H9 (cell line): ENCODE measurements around the gene KIAA1586. TPM values are rescaled to one million over a fixed set of nuclear protein-coding genes. Genes with fewer than 3 reads are reported as not detected.

ENCODE experiments used
- DNase-seq: peaks from one replicate; pipeline ENCODE4 v3.0.0-alpha.2; 2017
- H2AFZ ChIP-seq: one replicate; pipeline ENCODE4 v1.6.1; 2013; ENCODE audit warnings: mild to moderate bottlenecking, low read length, control low read depth, moderate library complexity
- H2AK5ac ChIP-seq: 2 replicates; pipeline ENCODE4 v1.6.1; 2013; ENCODE audit warnings: low read length, control low read depth, mixed read lengths; ENCODE audit not compliant: insufficient read length
- H2BK120ac ChIP-seq: one replicate; pipeline ENCODE4 v1.6.1; 2013; ENCODE audit warnings: low read depth, mild to moderate bottlenecking, low read length, control low read depth, inconsistent platforms; ENCODE audit not compliant: poor library complexity, severe bottlenecking
- H2BK12ac ChIP-seq: 2 replicates; pipeline ENCODE4 v1.6.1; 2013; ENCODE audit warnings: low read length, control low read depth, mixed read lengths, low read depth; ENCODE audit not compliant: insufficient read length
- H2BK15ac ChIP-seq: 2 replicates; pipeline ENCODE4 v1.6.1; 2013; ENCODE audit warnings: low read depth, low read length, control low read depth
- H2BK20ac ChIP-seq: one replicate; pipeline ENCODE4 v1.6.1; 2013; ENCODE audit warnings: low read depth, mild to moderate bottlenecking, low read length, control low read depth, inconsistent platforms; ENCODE audit not compliant: poor library complexity, severe bottlenecking
- H2BK5ac ChIP-seq: 2 replicates; pipeline ENCODE4 v1.6.1; 2013; ENCODE audit warnings: low read length, control low read depth, mixed read lengths; ENCODE audit not compliant: insufficient read length
- H3K14ac ChIP-seq: 2 replicates; pipeline ENCODE4 v1.6.1; 2013; ENCODE audit warnings: low read length, control low read depth; ENCODE audit not compliant: insufficient read depth
- H3K18ac ChIP-seq: 2 replicates; pipeline ENCODE4 v1.6.1; 2013; ENCODE audit warnings: low read depth, mild to moderate bottlenecking, mixed read lengths, low read length, control low read depth; ENCODE audit not compliant: insufficient read length
- H3K23ac ChIP-seq: 2 replicates; pipeline ENCODE4 v1.6.1; 2013; ENCODE audit warnings: low read length, control low read depth, mixed read lengths, low read depth; ENCODE audit not compliant: insufficient read length
- H3K23me2 ChIP-seq: 2 replicates; pipeline ENCODE4 v1.6.1; 2013; ENCODE audit warnings: low read depth, mild to moderate bottlenecking, mixed read lengths, low read length, control low read depth; ENCODE audit not compliant: insufficient read length, poor library complexity, severe bottlenecking
- H3K27ac ChIP-seq: 2 replicates; pipeline ENCODE4 v1.5.1; 2013; ENCODE audit warnings: low read length, control low read depth, mixed read lengths, low read depth; ENCODE audit not compliant: insufficient read length
- H3K27me3 ChIP-seq: 2 replicates; pipeline ENCODE4 v1.6.1; 2013; ENCODE audit warnings: low read length, control low read depth, inconsistent platforms; ENCODE audit not compliant: insufficient read depth
- H3K4ac ChIP-seq: 2 replicates; pipeline ENCODE4 v1.6.1; 2013; ENCODE audit warnings: low read depth, mild to moderate bottlenecking, control low read depth, inconsistent platforms, low read length, moderate library complexity
- H3K4me1 ChIP-seq: 2 replicates; pipeline ENCODE4 v1.6.1; 2013; ENCODE audit warnings: low read length, control low read depth, inconsistent platforms; ENCODE audit not compliant: insufficient read depth
- H3K4me2 ChIP-seq: 2 replicates; pipeline ENCODE4 v1.6.1; 2013; ENCODE audit warnings: low read length, control low read depth, mixed read lengths; ENCODE audit not compliant: insufficient read length, insufficient read depth
- H3K56ac ChIP-seq: 2 replicates; pipeline ENCODE4 v1.6.1; 2013; ENCODE audit warnings: low read depth, mild to moderate bottlenecking, mixed read lengths, low read length, control low read depth; ENCODE audit not compliant: insufficient read length
- H3K79me1 ChIP-seq: 2 replicates; pipeline ENCODE4 v1.6.1; 2013; ENCODE audit warnings: low read depth, mild to moderate bottlenecking, moderate library complexity, low read length, control low read depth, inconsistent platforms; ENCODE audit not compliant: insufficient read depth, poor library complexity, severe bottlenecking
- H3K79me2 ChIP-seq: 2 replicates; pipeline ENCODE4 v1.6.1; 2013; ENCODE audit warnings: low read length, control low read depth, inconsistent platforms; ENCODE audit not compliant: insufficient read depth
- H3K9ac ChIP-seq: 2 replicates; pipeline ENCODE4 v1.6.1; 2013; ENCODE audit warnings: low read length, control low read depth, mixed read lengths; ENCODE audit not compliant: insufficient read length; ENCODE audit errors: extremely low read depth
- H3K9me3 ChIP-seq: one replicate; pipeline ENCODE4 v1.6.1; 2013; ENCODE audit warnings: low read depth, low read length, inconsistent platforms; ENCODE audit not compliant: control insufficient read depth
- H3T11ph ChIP-seq: one replicate; pipeline ENCODE4 v1.6.1; 2013; ENCODE audit warnings: mild to moderate bottlenecking, low read length, control low read depth, inconsistent platforms
- H4K20me1 ChIP-seq: one replicate; pipeline ENCODE4 v1.6.1; 2013; ENCODE audit not compliant: control insufficient read depth, insufficient read length, insufficient read depth
- H4K5ac ChIP-seq: 2 replicates; pipeline ENCODE4 v1.6.1; 2013; ENCODE audit warnings: low read depth, mild to moderate bottlenecking, mixed read lengths, low read length, control low read depth; ENCODE audit not compliant: insufficient read length
- H4K8ac ChIP-seq: replicated peaks from 2 replicates; pipeline ENCODE4 v1.6.1; 2013; ENCODE audit warnings: low read length, control low read depth, mixed read lengths, low read depth; ENCODE audit not compliant: insufficient read length
- H4K91ac ChIP-seq: 2 replicates; pipeline ENCODE4 v1.6.1; 2013; ENCODE audit warnings: low read depth, mild to moderate bottlenecking, moderate library complexity, mixed read lengths, low read length, control low read depth; ENCODE audit not compliant: insufficient read length
- H3K27ac Mint-ChIP-seq, 3 experiments: 2 replicates in 2 of 3; 3 replicates in 1 of 3; pipeline ENCODE4 v1.8.0; 2020 to 2021; ENCODE audit warnings: mixed read lengths in 3 of 3, mild to moderate bottlenecking in 1 of 3, moderate library complexity in 1 of 3
- H3K27me3 Mint-ChIP-seq: 2 replicates; pipeline ENCODE4 v1.8.0; 2021; ENCODE audit warnings: low read depth, mild to moderate bottlenecking, moderate library complexity, mixed read lengths
- H3K36me3 Mint-ChIP-seq, 3 experiments: 2 replicates in 2 of 3; 3 replicates in 1 of 3; pipeline ENCODE4 v1.8.0; 2020 to 2021; ENCODE audit warnings: low read depth in 3 of 3, mixed read lengths in 3 of 3; ENCODE audit not compliant: insufficient read depth in 1 of 3
- H3K4me1 Mint-ChIP-seq, 2 experiments: 2 replicates each; pipeline ENCODE4 v1.8.0; 2020; ENCODE audit warnings: mixed read lengths in 2 of 2
- H3K4me3 Mint-ChIP-seq, 2 experiments: 2 replicates in 1 of 2; 3 replicates in 1 of 2; pipeline ENCODE4 v1.8.0; 2020 to 2021; ENCODE audit warnings: mild to moderate bottlenecking in 2 of 2, mixed read lengths in 2 of 2, moderate library complexity in 1 of 2
- H3K9me3 Mint-ChIP-seq, 2 experiments: 2 replicates in 1 of 2; 3 replicates in 1 of 2; pipeline ENCODE4 v1.8.0; 2020; ENCODE audit warnings: mild to moderate bottlenecking in 2 of 2, mixed read lengths in 2 of 2, moderate library complexity in 1 of 2
- CTCF ChIP-seq: fragments of 200-600 bp; sonication (generic); conservative IDR thresholded peaks from 3 replicates; pipeline ENCODE4 v1.8.0; 2021; ENCODE audit warnings: antibody characterized with exemption, mild to moderate bottlenecking
- WGBS: extraction: QIAGEN DNeasy Blood & Tissue Kit; methylation state at CpG from one replicate; pipeline ENCODE4 v1.1.7; 2013; ENCODE audit warnings: missing lambda C conversion rate, low lambda C conversion rate, mixed read lengths; ENCODE audit not compliant: insufficient read length; ENCODE audit errors: extremely low coverage; 5-methylcytosine and 5-hydroxymethylcytosine counted together
- total RNA-seq: library from RNA; stranded (reverse); gene quantifications from 2 replicates; pipeline ENCODE4 v1.2.1, GENCODE V29; 2021

Gene KIAA1586
- total RNA-seq, 1 experiment from 2014 or later, result 33.3 TPM

DNA sequence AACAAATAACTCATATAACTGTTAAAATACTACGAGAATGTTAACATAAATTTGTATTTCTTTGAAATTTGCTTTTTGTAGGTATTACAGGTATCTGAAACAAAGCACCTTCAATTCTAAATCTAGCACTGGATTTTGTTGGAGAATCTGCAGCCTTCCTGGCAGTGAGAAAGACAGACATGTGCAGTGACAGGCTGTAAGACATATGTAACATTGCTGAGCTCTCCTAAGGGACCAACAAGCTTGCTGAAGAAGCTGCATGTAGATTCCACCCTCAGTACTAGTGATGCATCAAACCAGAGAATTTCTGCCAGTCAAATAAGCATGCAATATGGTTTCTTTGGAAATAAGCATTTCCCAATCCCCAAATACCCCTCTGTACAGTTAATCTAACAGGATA lies 20.5 kb upstream of the KIAA1586 start:
- Histone ChIP-seq H3K56ac (no peak overlapping the region), H2BK5ac (no peak overlapping the region), H3K27me3 (no peaks in the 10 kb centered on the region; the same call in 1 of the 2 replicates), H2BK12ac (no peak overlapping the region), H2AFZ (no peak overlapping the region), H2BK120ac (no peak overlapping the region), H3K23me2 (no peaks in the 10 kb centered on the region), H2BK15ac (no peak overlapping the region), H3K4ac (no peak overlapping the region), H3K9ac (no peak overlapping the region), H4K5ac (no peak overlapping the region), H2AK5ac (no peak overlapping the region), H3K4me2 (no peak overlapping the region), H3K79me2 (no peaks in the 10 kb centered on the region), H3K23ac (no peak overlapping the region), H4K91ac (no peak overlapping the region), H3K14ac (no peak overlapping the region), H4K20me1 (no peaks in the 10 kb centered on the region), H2BK20ac (no peak overlapping the region), H3T11ph (no peak overlapping the region), H3K79me1 (no peaks in the 10 kb centered on the region), H3K27ac (no peak overlapping the region), H3K9me3 (no peaks in the 10 kb centered on the region), H3K18ac (no peak overlapping the region), H3K4me1 (peaks cover 4% of the 10 kb centered on the region; the same call in 1 of the 2 replicates), H4K8ac (no peak overlapping the region)
- H3K36me3 Mint-ChIP-seq, result peaks cover 0 to 14% (median 11%) of the 10 kb centered on the region in 3 experiments; a peak in 5 of 7 replicates
- DNase-seq, result no peak
- peaks cover 7 to 15% of the 10 kb centered on the region in 2 experiments for H3K9me3 Mint-ChIP-seq
- WGBS, result no CpG with 5 or more reads among the region's 1 CpG
- no peak overlapping the region for H3K27ac Mint-ChIP-seq
- H3K4me3 Mint-ChIP-seq, result no peak overlapping the region
- H3K27me3 Mint-ChIP-seq, result no peaks in the 10 kb centered on the region
- H3K4me1 Mint-ChIP-seq, result peaks cover 68 to 71% of the 10 kb centered on the region in 2 experiments
- no peak for TF ChIP-seq CTCF
